ENCODE results near the gene EIF5B. TPM values are rescaled to one million over a fixed set of nuclear protein-coding genes. Genes with fewer than 3 reads are reported as not detected.
"Not testable (repeated sequence)": the region's sequence is repeated elsewhere in the genome, so short reads cannot be mapped to it uniquely, and the experiment has no call there.

The EIF5B gene
- 17.3 and 27.1 TPM in 2 replicates for total RNA-seq (ENCODE audit: low replicate concordance)

GRCh38 chr2:99337113-99338028, at the start of gene EIF5B:
EIF5B (plus strand) TSS chr2:99337389; CDS start chr2:99337555, 166 bp downstream.
- peak; percentile 69 for TF ChIP-seq CTCF (IDR thresholded peaks at IDR 0.05; ENCODE audit: insufficient read depth, low read length)
- peak; percentile 96 for DNase-seq (ENCODE audit: low read depth)
- peak within 1 kb of the TSS; percentile 93 for H3K4me3 ChIP-seq (ENCODE audit: low read depth, low read length)

GRCh38 chr2:99297994-99298393, 39.2 kb upstream of the EIF5B start:
- TF ChIP-seq CTCF (IDR thresholded peaks at IDR 0.05; ENCODE audit: insufficient read depth, low read length) = no peak
- no peak overlapping the region for H3K4me3 ChIP-seq (ENCODE audit: low read depth, low read length)
- peak; percentile 27 for DNase-seq (ENCODE audit: low read depth)

- H3K4me3 ChIP-seq (ENCODE audit: low read depth, low read length) = no peak overlapping the region
- DNase-seq (ENCODE audit: low read depth) = no peak
- TF ChIP-seq CTCF (IDR thresholded peaks at IDR 0.05; ENCODE audit: insufficient read depth, low read length) = no peak
Measured at GRCh38 chr2:99299580-99299979, 37.6 kb upstream of the EIF5B start.

GRCh38 chr2:99301097-99301496, 36.1 kb upstream of the EIF5B start, which contains the start of gene LYG1:
LYG1 (minus strand) TSS chr2:99301197; CDS start chr2:99295670, 5,527 bp downstream.
- H3K4me3 ChIP-seq (ENCODE audit: low read depth, low read length); DNase-seq (ENCODE audit: low read depth): not testable (repeated sequence)

- DNase-seq (ENCODE audit: low read depth) = no peak
- no peak for TF ChIP-seq CTCF (IDR thresholded peaks at IDR 0.05; ENCODE audit: insufficient read depth, low read length)
Measured at GRCh38 chr2:99317161-99317872, 19.9 kb upstream of the EIF5B start.

GRCh38 chr2:99317873-99318200, 19.4 kb upstream of the EIF5B start:
- DNase-seq (ENCODE audit: low read depth); H3K4me3 ChIP-seq (ENCODE audit: low read depth, low read length): not testable (repeated sequence)

More at GRCh38 chr2:99317161-99317872, 19.9 kb upstream of the EIF5B start:
- no peak overlapping the region for H3K4me3 ChIP-seq (ENCODE audit: low read depth, low read length)

- no peak for DNase-seq (ENCODE audit: low read depth)
- no peak for TF ChIP-seq CTCF (IDR thresholded peaks at IDR 0.05; ENCODE audit: insufficient read depth, low read length)
- H3K4me3 ChIP-seq (ENCODE audit: low read depth, low read length) = no peak overlapping the region
Measured at GRCh38 chr2:99325384-99325783, 11.8 kb upstream of the EIF5B start.

Measured in fibroblast of the aortic adventitia (primary cell).